ENCODE measurements around the gene TBC1D9.

The TBC1D9 gene

GRCh38 chr4:140800666-140801065, 44.5 kb upstream of the TBC1D9 start:
- H4K20me1 ChIP-seq (ENCODE audit: low read depth, low read length), result no peaks in the 10 kb centered on the region
- no peak overlapping the region for H3K4me3 ChIP-seq (ENCODE audit: insufficient read depth, low read length, poor library complexity, severe bottlenecking)
- no peaks in the 10 kb centered on the region for H3K36me3 ChIP-seq (ENCODE audit: low read length)
- no peak overlapping the region for H2AFZ ChIP-seq (ENCODE audit: low read depth, low read length, severe bottlenecking)
- no peak overlapping the region for H3K9ac ChIP-seq (ENCODE audit: low read length)
- TF ChIP-seq EZH2phosphoT487 (conservative IDR thresholded peaks at IDR 0.05; ENCODE audit: low read length) (no peak), CTCF (IDR thresholded peaks at IDR 0.05; ENCODE audit: insufficient read depth, low read length, poor library complexity, severe bottlenecking) (no peak)
- no peaks in the 10 kb centered on the region for H3F3A ChIP-seq (ENCODE audit: insufficient read depth)
- H3K9me3 ChIP-seq (ENCODE audit: insufficient read depth, low read length), result no peaks in the 10 kb centered on the region
- H3K4me2 ChIP-seq (ENCODE audit: low read depth, low read length, poor library complexity, severe bottlenecking), result no peak overlapping the region
- H3K27ac ChIP-seq (ENCODE audit: low read depth, low read length), result no peak overlapping the region
- H3K79me2 ChIP-seq (ENCODE audit: insufficient read depth, low read length), result no peaks in the 10 kb centered on the region
- no peaks in the 10 kb centered on the region for H3K27me3 ChIP-seq (ENCODE audit: low read length)
- H3K9me2 ChIP-seq (replicated peaks; ENCODE audit: insufficient read depth, low read length), result no peaks in the 10 kb centered on the region

- Histone ChIP-seq H3K27ac (ENCODE audit: low read depth, low read length) (no peak overlapping the region), H3K79me2 (ENCODE audit: insufficient read depth, low read length) (no peaks in the 10 kb centered on the region), H3F3A (ENCODE audit: insufficient read depth) (no peaks in the 10 kb centered on the region), H3K4me2 (ENCODE audit: low read depth, low read length, poor library complexity, severe bottlenecking) (no peak overlapping the region), H3K9me2 (replicated peaks; ENCODE audit: insufficient read depth, low read length) (no peaks in the 10 kb centered on the region), H3K36me3 (ENCODE audit: low read length) (no peaks in the 10 kb centered on the region), H3K27me3 (ENCODE audit: low read length) (no peaks in the 10 kb centered on the region), H4K20me1 (ENCODE audit: low read depth, low read length) (no peaks in the 10 kb centered on the region), H3K4me3 (ENCODE audit: insufficient read depth, low read length, poor library complexity, severe bottlenecking) (no peak overlapping the region), H3K9me3 (ENCODE audit: insufficient read depth, low read length) (no peaks in the 10 kb centered on the region), H2AFZ (ENCODE audit: low read depth, low read length, severe bottlenecking) (no peak overlapping the region), H3K9ac (ENCODE audit: low read length) (no peak overlapping the region)
- TF ChIP-seq EZH2phosphoT487 (conservative IDR thresholded peaks at IDR 0.05; ENCODE audit: low read length) (no peak), CTCF (IDR thresholded peaks at IDR 0.05; ENCODE audit: insufficient read depth, low read length, poor library complexity, severe bottlenecking) (no peak)
Observed at GRCh38 chr4:140799686-140800225, 43.6 kb upstream of the TBC1D9 start.

- no peaks in the 10 kb centered on the region for H3K79me2 ChIP-seq (ENCODE audit: insufficient read depth, low read length)
- no peak overlapping the region for H3K27ac ChIP-seq (ENCODE audit: low read depth, low read length)
- H2AFZ ChIP-seq (ENCODE audit: low read depth, low read length, severe bottlenecking), result no peak overlapping the region
- H3F3A ChIP-seq (ENCODE audit: insufficient read depth), result no peaks in the 10 kb centered on the region
- no peak overlapping the region for H3K9ac ChIP-seq (ENCODE audit: low read length)
- H4K20me1 ChIP-seq (ENCODE audit: low read depth, low read length), result no peaks in the 10 kb centered on the region
- H3K4me2 ChIP-seq (ENCODE audit: low read depth, low read length, poor library complexity, severe bottlenecking), result no peak overlapping the region
- H3K9me3 ChIP-seq (ENCODE audit: insufficient read depth, low read length), result no peaks in the 10 kb centered on the region
- no peaks in the 10 kb centered on the region for H3K9me2 ChIP-seq (replicated peaks; ENCODE audit: insufficient read depth, low read length)
- TF ChIP-seq EZH2phosphoT487 (conservative IDR thresholded peaks at IDR 0.05; ENCODE audit: low read length) (no peak), CTCF (IDR thresholded peaks at IDR 0.05; ENCODE audit: insufficient read depth, low read length, poor library complexity, severe bottlenecking) (no peak)
- no peaks in the 10 kb centered on the region for H3K36me3 ChIP-seq (ENCODE audit: low read length)
- no peaks in the 10 kb centered on the region for H3K27me3 ChIP-seq (ENCODE audit: low read length)
- H3K4me3 ChIP-seq (ENCODE audit: insufficient read depth, low read length, poor library complexity, severe bottlenecking), result no peak overlapping the region
Observed at GRCh38 chr4:140793291-140793690, 37.1 kb upstream of the TBC1D9 start.

Measured in SU-DHL-6 (cell line).